Sigmoid colon (tissue), 7 donors: ENCODE results near the gene ERFL. TPM values are rescaled to one million over a fixed set of nuclear protein-coding genes. Genes with fewer than 3 reads are reported as not detected.

Experiments
- DNase-seq: peaks from one replicate; pipeline ENCODE4 v3.0.0-alpha.2; 2019
- H3K27ac ChIP-seq, 4 donors: fragments of 200-600 bp; sonication (generic); one replicate each; pipeline ENCODE4 v1.5.1; 2016 to 2019; ENCODE audit warnings: mild to moderate bottlenecking in 1 of 4
- H3K27me3 ChIP-seq, 3 donors: fragments of 200-600 bp; sonication (generic); one replicate each; pipeline ENCODE4 v1.5.1; 2019; ENCODE audit warnings: mild to moderate bottlenecking in 1 of 3
- H3K36me3 ChIP-seq, 4 donors: fragments of 200-600 bp; sonication (generic); one replicate each; pipeline ENCODE4 v1.5.1; 2016 to 2019
- H3K4me1 ChIP-seq, 4 donors: fragments of 200-600 bp; sonication (generic); one replicate each; pipeline ENCODE4 v1.5.1; 2017 to 2019
- H3K4me3 ChIP-seq, 4 donors: fragments of 200-600 bp; sonication (generic); one replicate each; pipeline ENCODE4 v1.5.1; 2017 to 2019; ENCODE audit warnings: mild to moderate bottlenecking in 2 of 4, moderate library complexity in 1 of 4
- H3K9me3 ChIP-seq, 4 donors: fragments of 200-600 bp in 3 of 4; sonication (generic) in 3 of 4; one replicate each; pipeline versions ENCODE4 v1.5.1 to v1.6.1; 2013 to 2019
- EP300 ChIP-seq, 4 donors: sonication (generic); formaldehyde crosslinking; IDR thresholded peaks; one replicate each; pipeline ENCODE4 v1.6.1; 2017; ENCODE audit warnings: antibody characterized with exemption in 4 of 4
- POLR2A ChIP-seq, 2 donors: fragments of 450-650 bp; IDR thresholded peaks; one replicate each; pipeline ENCODE4 v1.6.1; 2016; ENCODE audit warnings: antibody characterized with exemption in 2 of 2, mild to moderate bottlenecking in 2 of 2, moderate library complexity in 2 of 2
- POLR2AphosphoS5 ChIP-seq, 4 donors: sonication (generic); formaldehyde crosslinking; IDR thresholded peaks; one replicate each; pipeline ENCODE4 v1.6.1; 2017; ENCODE audit warnings: antibody characterized with exemption in 4 of 4
- WGBS, 2 donors: extraction: QIAGEN DNeasy Blood & Tissue Kit; methylation state at CpG; one replicate each; pipeline ENCODE4 v1.1.7; 2013; 5-methylcytosine and 5-hydroxymethylcytosine counted together
- intact Hi-C: fragments of 100-400 bp; cut with DNase I; formaldehyde crosslinking; loops from one replicate; pipeline ENCODE4 v1.15.1; 2023
- polyA plus RNA-seq, 3 donors: library from polyadenylated mRNA; stranded (reverse); fragments of 200-250 nt; gene quantifications; one replicate each; pipeline ENCODE4 v1.2.3, GENCODE V29; 2013
- total RNA-seq, 4 donors: library from RNA; depleted of rRNA; stranded (reverse); fragments of >200 nt; gene quantifications; one replicate each; pipeline ENCODE4 v1.1.0, GENCODE V29; 2016
- TF ChIP-seq, protein P1 (sequence below), 4 experiments: fragments of 450-650 bp in 3 of 4; fragments of 200-600 bp in 1 of 4; IDR thresholded peaks; one replicate each; pipeline ENCODE4 v1.5.1; 2016 to 2019; ENCODE audit warnings: antibody characterized with exemption in 4 of 4, mild to moderate bottlenecking in 3 of 4, moderate library complexity in 2 of 4
- donor health status: healthy with polysubstance abuse.
- donor health status: Bipolar disorder and iron deficiency.
- donor health status: healthy.

ERFL gene
- total and polyA plus RNA-seq, 7 donors, result 1.3 TPM; not detected in 6

- intact Hi-C loops, result no loop called here
- Histone ChIP-seq H3K27ac (no peak overlapping the region), H3K4me3 (no peak overlapping the region), H3K9me3 (no peaks in the 10 kb centered on the region), H3K4me1 (no peaks in the 10 kb centered on the region), H3K27me3 (no peaks in the 10 kb centered on the region), H3K36me3 (peaks cover 30 to 91% (median 55%) of the 10 kb centered on the region in 4 donors)
- no peak for DNase-seq
- TF ChIP-seq POLR2AphosphoS5 (IDR thresholded peaks at IDR 0.05) (no peak), EP300 (IDR thresholded peaks at IDR 0.05) (no peak), POLR2A (IDR thresholded peaks at IDR 0.05) (no peak)
- TF ChIP-seq, protein P1, sequence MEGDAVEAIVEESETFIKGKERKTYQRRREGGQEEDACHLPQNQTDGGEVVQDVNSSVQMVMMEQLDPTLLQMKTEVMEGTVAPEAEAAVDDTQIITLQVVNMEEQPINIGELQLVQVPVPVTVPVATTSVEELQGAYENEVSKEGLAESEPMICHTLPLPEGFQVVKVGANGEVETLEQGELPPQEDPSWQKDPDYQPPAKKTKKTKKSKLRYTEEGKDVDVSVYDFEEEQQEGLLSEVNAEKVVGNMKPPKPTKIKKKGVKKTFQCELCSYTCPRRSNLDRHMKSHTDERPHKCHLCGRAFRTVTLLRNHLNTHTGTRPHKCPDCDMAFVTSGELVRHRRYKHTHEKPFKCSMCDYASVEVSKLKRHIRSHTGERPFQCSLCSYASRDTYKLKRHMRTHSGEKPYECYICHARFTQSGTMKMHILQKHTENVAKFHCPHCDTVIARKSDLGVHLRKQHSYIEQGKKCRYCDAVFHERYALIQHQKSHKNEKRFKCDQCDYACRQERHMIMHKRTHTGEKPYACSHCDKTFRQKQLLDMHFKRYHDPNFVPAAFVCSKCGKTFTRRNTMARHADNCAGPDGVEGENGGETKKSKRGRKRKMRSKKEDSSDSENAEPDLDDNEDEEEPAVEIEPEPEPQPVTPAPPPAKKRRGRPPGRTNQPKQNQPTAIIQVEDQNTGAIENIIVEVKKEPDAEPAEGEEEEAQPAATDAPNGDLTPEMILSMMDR (IDR thresholded peaks at IDR 0.05), result no peak
- 84 to 95% methylated on average over 19 of the region's 19 CpGs for WGBS, 2 donors
These were observed 24.9 kb downstream of the ERFL start for GRCh38 chr19:41903193-41903953.

DNA sequence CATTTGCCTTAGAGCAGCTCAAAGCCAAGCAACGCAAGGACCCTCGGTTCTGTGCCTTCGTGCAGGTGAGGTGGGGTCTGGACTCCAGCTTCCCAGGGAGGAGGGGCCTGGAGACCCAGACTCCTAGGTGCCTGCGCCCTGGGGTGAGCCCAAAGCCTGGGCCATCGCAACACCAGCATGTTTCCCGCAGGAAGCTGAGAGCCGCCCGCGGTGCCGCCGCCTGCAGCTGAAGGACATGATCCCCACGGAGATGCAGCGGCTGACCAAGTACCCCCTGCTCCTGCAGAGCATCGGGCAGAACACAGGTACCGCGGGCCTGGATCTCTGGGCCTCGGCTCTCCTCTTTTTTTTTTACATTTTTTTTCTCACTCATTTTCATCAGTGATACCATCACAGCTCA is 25.7 kb downstream of the ERFL start:
- TF ChIP-seq POLR2AphosphoS5 (IDR thresholded peaks at IDR 0.05) (no peak), EP300 (IDR thresholded peaks at IDR 0.05) (no peak), POLR2A (IDR thresholded peaks at IDR 0.05) (no peak)
- TF ChIP-seq, protein P1 (IDR thresholded peaks at IDR 0.05), result no peak
- intact Hi-C loops, result no loop called here
- WGBS, 2 donors, result 94 to 95% methylated on average over 17 of the region's 17 CpGs
- Histone ChIP-seq H3K4me3 (no peak overlapping the region), H3K27ac (no peak overlapping the region), H3K9me3 (no peaks in the 10 kb centered on the region), H3K36me3 (peaks cover 30 to 99% (median 60%) of the 10 kb centered on the region in 4 donors), H3K27me3 (no peaks in the 10 kb centered on the region), H3K4me1 (no peaks in the 10 kb centered on the region)
- DNase-seq, result no peak

DNA sequence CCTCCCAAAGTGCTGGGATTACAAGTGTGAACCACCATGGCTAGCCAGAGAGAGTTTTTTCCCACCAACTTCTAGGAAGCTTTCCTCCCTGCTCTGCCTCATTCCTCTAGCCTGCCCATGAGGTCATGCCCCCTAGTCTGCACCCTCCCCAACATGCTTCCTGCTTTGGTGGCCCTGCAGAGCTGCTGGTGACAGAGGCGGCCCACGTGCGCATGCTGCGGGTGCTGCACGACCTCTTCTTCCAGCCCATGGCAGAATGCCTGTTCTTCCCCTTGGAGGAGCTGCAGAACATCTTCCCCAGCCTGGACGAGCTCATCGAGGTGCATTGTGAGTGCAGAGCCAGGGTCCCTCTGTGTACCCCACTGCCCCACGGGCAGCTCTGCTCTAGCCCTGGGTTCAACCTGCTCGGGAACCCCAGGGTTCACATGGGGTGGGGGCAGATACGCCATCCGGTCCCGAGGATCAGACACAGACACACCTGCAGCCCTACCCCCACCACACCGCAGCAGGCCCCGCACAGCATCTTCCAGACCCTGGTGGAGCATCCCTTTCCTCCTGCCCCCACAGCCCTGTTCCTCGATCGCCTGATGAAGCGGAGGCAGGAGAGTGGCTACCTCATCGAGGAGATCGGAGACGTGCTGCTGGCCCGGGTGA is 26.4 kb downstream of the ERFL start:
- TF ChIP-seq POLR2A (IDR thresholded peaks at IDR 0.05), result no peak
- TF ChIP-seq, protein P1 (IDR thresholded peaks at IDR 0.05), result no peak
- no peak for TF ChIP-seq POLR2AphosphoS5 (IDR thresholded peaks at IDR 0.05)
- no peak for TF ChIP-seq EP300 (IDR thresholded peaks at IDR 0.05)
- intact Hi-C loops, result no loop called here
- Histone ChIP-seq H3K9me3 (no peaks in the 10 kb centered on the region), H3K4me3 (no peak overlapping the region), H3K27ac (no peak overlapping the region), H3K36me3 (peaks cover 30 to 99% (median 64%) of the 10 kb centered on the region in 4 donors), H3K4me1 (no peaks in the 10 kb centered on the region), H3K27me3 (no peaks in the 10 kb centered on the region)
- WGBS, 2 donors, result 93 to 94% methylated on average over 21 of the region's 21 CpGs
- no peak for DNase-seq

DNA sequence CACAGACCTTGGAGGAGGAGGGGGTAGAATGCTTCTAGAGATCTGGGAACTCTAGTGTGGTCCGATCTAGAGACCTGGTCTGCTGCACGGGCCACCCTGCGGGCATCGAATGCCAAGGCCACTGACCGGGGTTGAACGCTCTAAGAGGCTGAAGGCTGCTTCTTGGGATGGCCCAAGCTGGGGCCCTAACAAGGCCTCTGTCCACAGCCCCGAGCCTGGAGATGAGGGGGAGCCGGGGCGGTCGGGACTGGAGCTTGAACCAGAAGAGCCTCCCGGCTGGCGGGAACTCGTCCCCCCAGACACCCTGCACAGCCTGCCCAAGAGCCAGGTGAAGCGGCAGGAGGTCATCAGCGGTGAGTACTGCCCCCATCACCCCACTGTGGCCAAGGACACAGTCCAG is 30.0 kb downstream of the ERFL start:
- Histone ChIP-seq H3K27ac (no peak overlapping the region), H3K27me3 (no peaks in the 10 kb centered on the region), H3K36me3 (peaks cover 38 to 91% (median 61%) of the 10 kb centered on the region in 4 donors), H3K9me3 (no peaks in the 10 kb centered on the region), H3K4me3 (no peak overlapping the region), H3K4me1 (no peaks in the 10 kb centered on the region)
- intact Hi-C loops, result no loop called here
- 95 to 96% methylated on average over 15 of the region's 15 CpGs for WGBS, 2 donors
- DNase-seq, result no peak
- TF ChIP-seq EP300 (IDR thresholded peaks at IDR 0.05) (no peak), POLR2AphosphoS5 (IDR thresholded peaks at IDR 0.05) (no peak), POLR2A (IDR thresholded peaks at IDR 0.05) (no peak)
- TF ChIP-seq, protein P1 (IDR thresholded peaks at IDR 0.05), result no peak
